ENCODE measurements around the gene PDE4D.

The PDE4D gene

GRCh38 chr5:59351076-59351794, 542.3 kb downstream of the PDE4D start:
- no peaks in the 10 kb centered on the region for H3K9me3 ChIP-seq
- peaks cover 0 to 8% (median 0%) of the 10 kb centered on the region in 4 donors for H3K4me1 ChIP-seq
- TF ChIP-seq CTCF (IDR thresholded peaks at IDR 0.05): no peak
- intact Hi-C loops (cut with DNase I; ENCODE audit: low total_unique reads): no loop called here
- no peak overlapping the region for H3K4me3 ChIP-seq
- no peaks in the 10 kb centered on the region for H3K36me3 ChIP-seq
- H3K27ac ChIP-seq: no peak overlapping the region
- no peak for DNase-seq
- H3K27me3 ChIP-seq: no peaks in the 10 kb centered on the region

DNA sequence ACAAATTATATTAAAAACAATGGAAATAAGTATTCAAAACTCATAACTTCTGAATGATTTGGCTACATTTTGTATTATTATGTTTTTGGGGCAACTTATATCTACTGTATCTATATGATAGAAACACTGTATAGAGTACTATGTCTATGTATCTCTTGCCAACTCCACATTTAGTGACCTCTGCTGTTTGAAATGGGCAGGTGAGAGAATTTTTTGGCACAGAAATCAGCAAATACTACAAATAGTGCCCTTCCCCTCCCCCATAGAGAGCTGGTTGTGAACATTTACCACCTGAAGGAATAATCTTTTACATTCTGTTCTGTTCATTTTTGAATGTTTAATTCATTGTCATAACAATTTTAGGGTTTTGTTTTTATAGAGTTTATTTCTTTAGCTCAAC, 545.3 kb downstream of the PDE4D start:
- intact Hi-C loops (cut with DNase I; ENCODE audit: low total_unique reads): no loop called here
- Histone ChIP-seq H3K4me3 (no peak overlapping the region), H3K9me3 (no peaks in the 10 kb centered on the region), H3K4me1 (peaks cover 0 to 8% (median 0%) of the 10 kb centered on the region in 4 donors), H3K27me3 (no peaks in the 10 kb centered on the region), H3K27ac (no peak overlapping the region), H3K36me3 (no peaks in the 10 kb centered on the region)
- DNase-seq: no peak
- no peak for TF ChIP-seq CTCF (IDR thresholded peaks at IDR 0.05)

- H3K27ac ChIP-seq: no peak overlapping the region
- H3K36me3 ChIP-seq: no peaks in the 10 kb centered on the region
- H3K4me3 ChIP-seq: no peak overlapping the region
- no peak for TF ChIP-seq CTCF (IDR thresholded peaks at IDR 0.05)
- DNase-seq: no peak
- intact Hi-C loops (cut with DNase I; ENCODE audit: low total_unique reads): no loop called here
- H3K4me1 ChIP-seq: peaks cover 0 to 7% (median 0%) of the 10 kb centered on the region in 4 donors
- no peaks in the 10 kb centered on the region for H3K9me3 ChIP-seq
- no peaks in the 10 kb centered on the region for H3K27me3 ChIP-seq
Observed at GRCh38 chr5:59346982-59347381, 546.5 kb downstream of the PDE4D start.

DNA sequence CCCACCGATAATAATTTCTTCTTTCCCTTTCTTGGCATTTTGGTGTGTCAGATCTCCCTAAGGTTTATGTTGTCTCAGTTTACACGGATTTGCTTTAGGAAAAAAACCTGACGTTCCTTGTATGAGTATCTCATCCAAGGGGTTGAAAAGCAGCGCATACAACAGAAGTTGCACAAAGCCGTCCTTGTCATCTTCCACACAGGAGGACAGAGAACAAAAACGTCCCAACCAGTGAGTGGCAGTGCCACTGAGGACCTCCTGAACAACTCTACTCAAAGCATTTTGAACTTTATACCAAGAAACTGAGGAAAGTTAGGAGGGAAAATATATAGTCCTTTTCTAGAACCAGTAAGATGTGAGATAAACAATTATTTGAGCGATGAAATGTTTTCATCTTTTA, 547.0 kb downstream of the PDE4D start:
- TF ChIP-seq CTCF (IDR thresholded peaks at IDR 0.05): no peak
- Histone ChIP-seq H3K4me1 (peaks cover 0 to 3% (median 0%) of the 10 kb centered on the region in 4 donors), H3K9me3 (no peaks in the 10 kb centered on the region), H3K27me3 (no peaks in the 10 kb centered on the region), H3K27ac (no peak overlapping the region), H3K4me3 (no peak overlapping the region), H3K36me3 (no peaks in the 10 kb centered on the region)
- intact Hi-C loops (cut with DNase I; ENCODE audit: low total_unique reads): no loop called here
- no peak for DNase-seq

DNA sequence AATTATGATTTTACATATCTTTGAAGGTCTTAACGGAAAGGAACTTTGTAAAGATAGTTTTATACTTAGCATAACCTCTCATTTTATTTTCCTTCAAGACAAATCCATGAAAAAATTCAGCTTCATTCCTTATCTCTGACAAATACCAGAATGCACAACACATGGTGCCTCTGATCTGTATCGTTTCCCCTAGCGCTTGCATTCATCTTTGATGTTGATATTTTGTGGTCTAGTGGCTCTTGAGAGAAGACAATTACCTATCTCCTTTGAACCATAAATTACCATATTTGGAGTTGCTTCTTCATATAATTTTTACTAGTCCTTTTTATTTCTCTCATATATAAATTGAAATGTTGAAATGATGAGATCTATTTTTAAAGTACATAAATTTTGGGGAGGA, 551.3 kb downstream of the PDE4D start:
- TF ChIP-seq CTCF (IDR thresholded peaks at IDR 0.05): no peak
- Histone ChIP-seq H3K36me3 (no peaks in the 10 kb centered on the region), H3K4me3 (no peak overlapping the region), H3K9me3 (no peaks in the 10 kb centered on the region), H3K27ac (no peak overlapping the region), H3K4me1 (no peaks in the 10 kb centered on the region), H3K27me3 (no peaks in the 10 kb centered on the region)
- intact Hi-C loops (cut with DNase I; ENCODE audit: low total_unique reads): no loop called here
- no peak for DNase-seq

DNA sequence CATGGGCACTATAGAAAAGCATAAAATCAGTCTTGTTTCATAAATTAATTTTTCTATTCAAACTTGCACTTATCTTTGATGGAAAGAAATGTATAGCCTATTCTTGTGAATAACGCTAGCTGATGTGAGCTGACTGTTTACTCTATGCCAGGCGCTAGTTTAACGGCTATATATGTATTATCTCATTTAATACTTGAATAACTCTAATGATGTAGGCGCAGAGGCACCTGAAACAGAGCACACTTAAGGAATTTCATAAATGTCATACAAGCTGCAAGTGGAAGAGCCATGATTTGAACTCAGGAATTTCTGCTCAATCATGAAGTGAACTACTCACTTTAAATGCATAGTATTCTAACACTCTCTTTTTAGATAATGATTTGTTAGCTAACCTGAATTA, 551.8 kb downstream of the PDE4D start:
- no peak for DNase-seq
- H3K27me3 ChIP-seq: no peaks in the 10 kb centered on the region
- intact Hi-C loops (cut with DNase I; ENCODE audit: low total_unique reads): no loop called here
- no peaks in the 10 kb centered on the region for H3K4me1 ChIP-seq
- H3K4me3 ChIP-seq: no peak overlapping the region
- H3K36me3 ChIP-seq: no peaks in the 10 kb centered on the region
- no peak for TF ChIP-seq CTCF (IDR thresholded peaks at IDR 0.05)
- H3K27ac ChIP-seq: no peak overlapping the region
- H3K9me3 ChIP-seq: no peaks in the 10 kb centered on the region

Data from tibial artery (tissue), 4 donors.